ENCODE measurements around the gene STYXL2. TPM values are rescaled to one million over a fixed set of nuclear protein-coding genes. Genes with fewer than 3 reads are reported as not detected.

The STYXL2 gene
- not detected in 5 replicates for total RNA-seq (2022; extraction: Qiagen RNA extraction; ENCODE audit: low read depth)

DNA sequence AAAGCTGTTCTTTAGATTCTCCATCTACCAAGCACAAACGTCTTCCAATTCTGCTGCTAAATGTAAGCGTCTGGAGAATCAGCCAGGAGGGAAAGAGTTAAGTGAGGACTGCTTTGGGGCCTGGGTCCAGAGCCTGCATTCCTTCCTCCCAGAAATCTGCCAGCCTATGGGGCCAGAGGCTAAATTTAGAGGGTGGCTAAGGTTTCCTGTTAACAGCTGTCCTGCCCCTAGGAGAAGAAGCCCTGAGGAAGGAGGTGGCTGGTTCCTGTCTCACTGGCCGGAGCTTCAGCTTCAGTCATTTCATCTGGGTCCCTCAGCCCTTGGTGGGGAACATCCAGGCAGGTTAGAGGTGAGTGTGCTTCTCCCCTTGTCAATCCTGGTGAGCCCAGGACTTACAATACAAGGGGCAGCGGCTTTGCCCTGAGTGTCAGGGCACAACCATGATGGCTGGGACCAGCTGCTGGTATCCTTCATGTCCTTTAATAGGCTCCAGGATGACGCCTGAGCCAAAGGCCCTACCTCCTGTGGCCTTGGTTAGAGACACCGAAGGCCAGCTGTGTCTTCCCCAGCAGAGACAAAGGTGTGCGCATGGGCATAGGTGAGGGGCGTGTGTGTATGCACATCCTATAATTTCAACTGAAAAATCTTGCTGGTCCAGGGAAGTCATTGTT is at the start of gene STYXL2:
Gene STYXL2, plus strand, starts transcription at position 230 of the 671 bp plus-strand sequence. CDS start 775 bp downstream, outside the sequence.

DNA sequence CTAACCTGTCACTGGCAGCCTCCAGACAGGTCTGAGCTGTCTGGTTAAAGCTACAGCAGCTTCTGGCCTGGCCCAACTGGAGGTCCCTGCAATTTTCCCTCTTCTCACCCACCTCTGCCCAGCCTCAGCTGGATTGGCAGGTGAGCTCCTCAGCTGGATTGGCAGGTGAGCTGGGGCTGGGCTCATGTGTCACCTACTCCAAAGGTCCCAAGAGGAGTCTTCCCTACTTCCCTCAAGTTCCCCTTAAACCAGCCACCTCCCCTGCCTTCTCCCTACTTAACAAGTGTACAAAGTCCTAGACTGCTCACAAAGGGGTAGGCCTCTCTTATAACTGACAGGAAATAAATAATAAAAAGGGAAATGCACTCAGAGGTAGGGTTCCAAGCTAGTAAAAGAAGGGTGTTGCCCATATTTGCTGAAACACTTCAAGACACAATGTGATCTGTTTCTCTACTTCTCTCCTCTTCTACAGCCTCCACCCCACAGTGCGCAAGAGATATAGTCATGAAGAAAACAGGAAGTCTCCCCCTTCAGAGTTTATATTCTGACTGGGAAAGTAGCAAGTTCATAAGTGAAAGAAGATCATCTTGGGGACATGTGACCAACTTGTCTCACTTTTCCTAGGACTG is 3.4 kb upstream of the STYXL2 start, which contains the start of gene GPA33:
Gene GPA33, minus strand, starts transcription at position 64 of the 629 bp plus-strand sequence. CDS start 90 bp downstream, outside the sequence.

Other genes with a start within 250 kb of the STYXL2 start
- gene TADA1, start 217.8 kb upstream of the STYXL2 start, total RNA-seq (2022; extraction: Qiagen RNA extraction; ENCODE audit: low read depth) = 9.3 to 13.8 TPM (median 13.1 TPM) in 5 replicates
- gene ILDR2, start 118.5 kb upstream of the STYXL2 start, total RNA-seq (2022; extraction: Qiagen RNA extraction; ENCODE audit: low read depth) = 0.02 to 0.05 TPM in 2 of 5 replicates, not detected in the others
- not detected in 5 replicates for gene MAEL, start 104.8 kb upstream of the STYXL2 start, total RNA-seq (2022; extraction: Qiagen RNA extraction; ENCODE audit: low read depth)
- gene GPA33, start 3.7 kb upstream of the STYXL2 start, total RNA-seq (2022; extraction: Qiagen RNA extraction; ENCODE audit: low read depth) = not detected in 5 replicates
- 2.9 to 4.7 TPM (median 3.7 TPM) in 5 replicates for gene POU2F1, start 126.8 kb downstream of the STYXL2 start, total RNA-seq (2022; extraction: Qiagen RNA extraction; ENCODE audit: low read depth)

Data from A549 treated with RU486 at 1 μM for 4 hours (cell line).